Neural cell (in vitro differentiated cells): ENCODE results near the gene PNLIPRP3. TPM values are rescaled to one million over a fixed set of nuclear protein-coding genes. Genes with fewer than 3 reads are reported as not detected.

Experiments used
- H2AFZ ChIP-seq: fragments of 200-600, 300-800 bp; sonication (generic), shearing (Covaris generic); 2 replicates; pipeline ENCODE4 v1.6.0; 2014; ENCODE audit warnings: low read depth, mild to moderate bottlenecking, antibody characterized with exemption, low read length, moderate library complexity
- H3F3A ChIP-seq: fragments of 200-600 bp; shearing (Covaris generic); 2 replicates; pipeline ENCODE4 v1.6.1; 2016; ENCODE audit warnings: mild to moderate bottlenecking, moderate library complexity, mixed read lengths, antibody characterized with exemption, low read length; ENCODE audit not compliant: insufficient read depth, poor library complexity, severe bottlenecking
- H3K27ac ChIP-seq: fragments of 200-600, 300-800 bp; sonication (generic), shearing (Covaris generic); 2 replicates; pipeline ENCODE4 v1.5.1; 2014; ENCODE audit warnings: mild to moderate bottlenecking, low read length, moderate library complexity
- H3K27me3 ChIP-seq: fragments of 300-800, 200-600 bp; sonication (generic), shearing (Covaris generic); 2 replicates; pipeline ENCODE4 v1.6.0; 2014; ENCODE audit warnings: mild to moderate bottlenecking, low read depth, low read length, moderate library complexity; ENCODE audit not compliant: insufficient read depth
- H3K36me3 ChIP-seq: fragments of 300-800, 200-600 bp; sonication (generic), shearing (Covaris generic); 2 replicates; pipeline ENCODE4 v1.5.1; 2014; ENCODE audit warnings: mild to moderate bottlenecking, antibody characterized with exemption, low read length, moderate library complexity; ENCODE audit not compliant: insufficient read depth
- H3K4me2 ChIP-seq: fragments of 300-800, 200-600 bp; sonication (generic), shearing (Covaris generic); 2 replicates; pipeline ENCODE4 v1.6.0; 2014; ENCODE audit warnings: mild to moderate bottlenecking, low read length
- H3K4me3 ChIP-seq: fragments of 300-800, 200-600 bp; sonication (generic), shearing (Covaris generic); 2 replicates; pipeline ENCODE4 v1.5.1; 2014; ENCODE audit warnings: mild to moderate bottlenecking, low read length, moderate library complexity
- H3K79me2 ChIP-seq: fragments of 200-600 bp; shearing (Covaris generic); replicated peaks from 2 replicates; pipeline ENCODE4 v1.6.0; 2014; ENCODE audit warnings: mild to moderate bottlenecking, low read length, moderate library complexity; ENCODE audit not compliant: insufficient read depth
- H3K9ac ChIP-seq: fragments of 300-800, 200-600 bp; sonication (generic), shearing (Covaris generic); 2 replicates; pipeline ENCODE4 v1.6.1; 2016; ENCODE audit warnings: mild to moderate bottlenecking, low read length, mixed read lengths
- H3K9me2 ChIP-seq: fragments of 200-600 bp; shearing (Covaris generic); 2 replicates; pipeline ENCODE4 v1.6.1; 2016; ENCODE audit warnings: mild to moderate bottlenecking, low read length, mixed read lengths; ENCODE audit not compliant: insufficient read depth
- H3K9me3 ChIP-seq: fragments of 200-600, 300-800 bp; sonication (generic), shearing (Covaris generic); 2 replicates; pipeline ENCODE4 v1.6.1; 2016; ENCODE audit warnings: mild to moderate bottlenecking, mixed run types, low read length, moderate library complexity, mixed read lengths
- H4K20me1 ChIP-seq: fragments of 200-600 bp; shearing (Covaris generic); 2 replicates; pipeline ENCODE4 v1.6.1; 2016; ENCODE audit warnings: mild to moderate bottlenecking, mixed run types; ENCODE audit not compliant: insufficient read depth
- CTCF ChIP-seq: fragments of 450-650 bp; IDR thresholded peaks from 2 replicates; pipeline ENCODE4 v1.5.1; 2014; ENCODE audit warnings: antibody characterized with exemption, mild to moderate bottlenecking, moderate library complexity; ENCODE audit not compliant: poor library complexity, severe bottlenecking
- EP300 ChIP-seq: fragments of 450-650 bp; conservative IDR thresholded peaks from 2 replicates; pipeline ENCODE4 v1.6.1; 2014; ENCODE audit warnings: antibody characterized with exemption, mild to moderate bottlenecking, moderate library complexity; ENCODE audit not compliant: poor library complexity, severe bottlenecking
- EZH2 ChIP-seq: fragments of 200-600, 300-800 bp; shearing (Covaris generic), sonication (generic); IDR thresholded peaks from 2 replicates; pipeline ENCODE4 v1.6.1; 2014; ENCODE audit warnings: antibody characterized with exemption, low read length, borderline replicate concordance, mild to moderate bottlenecking; ENCODE audit not compliant: insufficient read depth, poor library complexity, severe bottlenecking
- MXI1 ChIP-seq: fragments of 450-650 bp; conservative IDR thresholded peaks from 2 replicates; pipeline ENCODE4 v1.6.1; 2014; ENCODE audit warnings: antibody characterized with exemption, mild to moderate bottlenecking; ENCODE audit not compliant: poor library complexity, severe bottlenecking
- POLR2AphosphoS5 ChIP-seq: IDR thresholded peaks from 2 replicates; pipeline ENCODE4 v1.6.1; 2012
- RAD21 ChIP-seq: fragments of 450-650 bp; conservative IDR thresholded peaks from 2 replicates; pipeline ENCODE4 v1.6.1; 2014; ENCODE audit warnings: antibody characterized with exemption, mild to moderate bottlenecking, moderate library complexity
- REST ChIP-seq: IDR thresholded peaks from 2 replicates; pipeline ENCODE4 v1.6.1; 2012; ENCODE audit warnings: borderline replicate concordance
- SMC3 ChIP-seq: fragments of 450-650 bp; conservative IDR thresholded peaks from 2 replicates; pipeline ENCODE4 v1.6.1; 2014; ENCODE audit warnings: antibody characterized with exemption, mild to moderate bottlenecking, moderate library complexity; ENCODE audit not compliant: poor library complexity
- TAF1 ChIP-seq: IDR thresholded peaks from 2 replicates; pipeline ENCODE4 v1.6.1; 2012; ENCODE audit warnings: low read depth
- polyA plus RNA-seq: library from polyadenylated mRNA; depleted of rRNA; stranded (reverse); fragments of >200 nt; gene quantifications from 2 replicates; pipeline ENCODE4 v1.2.3, GENCODE V29; 2014

Gene PNLIPRP3
- polyA plus RNA-seq, 1 donor from 2014 or later: not detected

GRCh38 chr10:116466715-116467422 lies 39.2 kb downstream of the PNLIPRP3 start:
- no peaks in the 10 kb centered on the region for H3K9me2 ChIP-seq
- H3K79me2 ChIP-seq: no peaks in the 10 kb centered on the region
- H3F3A ChIP-seq: no peaks in the 10 kb centered on the region
- no peak overlapping the region for H3K9ac ChIP-seq
- no peak overlapping the region for H3K4me2 ChIP-seq
- no peak overlapping the region for H3K27ac ChIP-seq
- no peaks in the 10 kb centered on the region for H3K36me3 ChIP-seq
- H2AFZ ChIP-seq: no peak overlapping the region
- H3K27me3 ChIP-seq: no peaks in the 10 kb centered on the region
- H3K9me3 ChIP-seq: no peaks in the 10 kb centered on the region
- H4K20me1 ChIP-seq: no peaks in the 10 kb centered on the region
- TF ChIP-seq EP300: peak; percentile 87
- no peak for TF ChIP-seq MXI1
- no peak for TF ChIP-seq TAF1
- no peak for TF ChIP-seq RAD21
- peak; percentile 52 for TF ChIP-seq POLR2AphosphoS5
- no peak for TF ChIP-seq CTCF
- TF ChIP-seq REST: no peak
- TF ChIP-seq EZH2: no peak
- TF ChIP-seq SMC3: no peak
- no peak overlapping the region for H3K4me3 ChIP-seq

- no peak overlapping the region for H3K4me3 ChIP-seq
- no peaks in the 10 kb centered on the region for H4K20me1 ChIP-seq
- H3K4me2 ChIP-seq: no peak overlapping the region
- H3K27me3 ChIP-seq: no peaks in the 10 kb centered on the region
- no peaks in the 10 kb centered on the region for H3K79me2 ChIP-seq
- H3K9me3 ChIP-seq: no peaks in the 10 kb centered on the region
- no peak for TF ChIP-seq EZH2
- TF ChIP-seq RAD21: no peak
- TF ChIP-seq MXI1: no peak
- no peak for TF ChIP-seq POLR2AphosphoS5
- no peak for TF ChIP-seq REST
- TF ChIP-seq SMC3: no peak
- no peak for TF ChIP-seq CTCF
- TF ChIP-seq TAF1: no peak
- no peak for TF ChIP-seq EP300
- H3K36me3 ChIP-seq: no peaks in the 10 kb centered on the region
- H3K27ac ChIP-seq: no peak overlapping the region
- H3F3A ChIP-seq: no peaks in the 10 kb centered on the region
- no peak overlapping the region for H3K9ac ChIP-seq
- H3K9me2 ChIP-seq: no peaks in the 10 kb centered on the region
- no peak overlapping the region for H2AFZ ChIP-seq
Observed at GRCh38 chr10:116469437-116469836, 41.8 kb downstream of the PNLIPRP3 start.
